Measurements from ENCODE around the gene NAT10. TPM values are rescaled to one million over a fixed set of nuclear protein-coding genes. Genes with fewer than 3 reads are reported as not detected.
"Not testable (repeated sequence)": the region's sequence is repeated elsewhere in the genome, so short reads cannot be mapped to it uniquely, and the experiment has no call there.

The NAT10 gene
- total RNA-seq, 3 donors from 2014 or later = 203 to 213 (median 213) TPM

- no peaks in the 10 kb centered on the region for H3K9me3 Mint-ChIP-seq
- H3K4me1 Mint-ChIP-seq (ENCODE audit: low read depth) = peaks cover 5% of the 10 kb centered on the region
- H3K27me3 Mint-ChIP-seq (ENCODE audit: low read depth) = peaks cover 2% of the 10 kb centered on the region
- H3K4me3 Mint-ChIP-seq = no peak overlapping the region
- ATAC-seq (no peak), DNase-seq (no peak)
- no peaks in the 10 kb centered on the region for H3K36me3 Mint-ChIP-seq (ENCODE audit: insufficient read depth)
Observed at GRCh38 chr11:34179026-34179675, 73.7 kb downstream of the NAT10 start.

GRCh38 chr11:34180040-34180813 is 74.8 kb downstream of the NAT10 start:
- no peak for ATAC-seq

GRCh38 chr11:34180814-34181165 is 75.4 kb downstream of the NAT10 start:
- H3K36me3 Mint-ChIP-seq (ENCODE audit: insufficient read depth); H3K27me3 Mint-ChIP-seq (ENCODE audit: low read depth); H3K9me3 Mint-ChIP-seq; DNase-seq; H3K4me1 Mint-ChIP-seq (ENCODE audit: low read depth); ATAC-seq; H3K4me3 Mint-ChIP-seq: not testable (repeated sequence)

More at GRCh38 chr11:34180040-34180813, 74.8 kb downstream of the NAT10 start:
- peaks cover 2% of the 10 kb centered on the region for H3K27me3 Mint-ChIP-seq (ENCODE audit: low read depth)
- no peaks in the 10 kb centered on the region for H3K9me3 Mint-ChIP-seq
- H3K36me3 Mint-ChIP-seq (ENCODE audit: insufficient read depth) = no peaks in the 10 kb centered on the region
- no peaks in the 10 kb centered on the region for H3K4me1 Mint-ChIP-seq (ENCODE audit: low read depth)
- DNase-seq = no peak
- no peak overlapping the region for H3K4me3 Mint-ChIP-seq

GRCh38 chr11:34181251-34181650 is 75.8 kb downstream of the NAT10 start:
- no peak overlapping the region for H3K4me3 Mint-ChIP-seq
- peaks cover 1% of the 10 kb centered on the region for H3K27me3 Mint-ChIP-seq (ENCODE audit: low read depth)
- ATAC-seq = no peak
- no peaks in the 10 kb centered on the region for H3K36me3 Mint-ChIP-seq (ENCODE audit: insufficient read depth)
- no peak for DNase-seq
- H3K9me3 Mint-ChIP-seq = no peaks in the 10 kb centered on the region
- no peaks in the 10 kb centered on the region for H3K4me1 Mint-ChIP-seq (ENCODE audit: low read depth)

- H3K4me3 Mint-ChIP-seq = no peak overlapping the region
- H3K27me3 Mint-ChIP-seq (ENCODE audit: low read depth) = no peaks in the 10 kb centered on the region
- ATAC-seq (no peak), DNase-seq (no peak)
- no peaks in the 10 kb centered on the region for H3K9me3 Mint-ChIP-seq
- H3K36me3 Mint-ChIP-seq (ENCODE audit: insufficient read depth) = no peaks in the 10 kb centered on the region
- H3K4me1 Mint-ChIP-seq (ENCODE audit: low read depth) = no peaks in the 10 kb centered on the region
Observed at GRCh38 chr11:34181856-34182405, 76.5 kb downstream of the NAT10 start.

GRCh38 chr11:34182425-34182824 is 77.0 kb downstream of the NAT10 start:
- no peaks in the 10 kb centered on the region for H3K27me3 Mint-ChIP-seq (ENCODE audit: low read depth)
- H3K4me3 Mint-ChIP-seq = no peak overlapping the region
- H3K4me1 Mint-ChIP-seq (ENCODE audit: low read depth) = no peaks in the 10 kb centered on the region
- H3K9me3 Mint-ChIP-seq = no peaks in the 10 kb centered on the region
- DNase-seq = no peak
- H3K36me3 Mint-ChIP-seq (ENCODE audit: insufficient read depth) = no peaks in the 10 kb centered on the region
- no peak for ATAC-seq

GRCh38 chr11:34182921-34183685 is 77.7 kb downstream of the NAT10 start:
- Mint-ChIP-seq H3K9me3 (no peaks in the 10 kb centered on the region), H3K4me3 (no peak overlapping the region), H3K27me3 (ENCODE audit: low read depth) (no peaks in the 10 kb centered on the region), H3K4me1 (ENCODE audit: low read depth) (no peaks in the 10 kb centered on the region), H3K36me3 (ENCODE audit: insufficient read depth) (no peaks in the 10 kb centered on the region)
- DNase-seq (no peak), ATAC-seq (peak; percentile 20 to 40)

GRCh38 chr11:34183848-34184391 is 78.5 kb downstream of the NAT10 start:
- Mint-ChIP-seq H3K4me3 (no peak overlapping the region), H3K4me1 (ENCODE audit: low read depth) (no peaks in the 10 kb centered on the region), H3K36me3 (ENCODE audit: insufficient read depth) (no peaks in the 10 kb centered on the region), H3K27me3 (ENCODE audit: low read depth) (no peaks in the 10 kb centered on the region), H3K9me3 (no peaks in the 10 kb centered on the region)
- DNase-seq (no peak), ATAC-seq (no peak)

GRCh38 chr11:34184505-34185015 is 79.1 kb downstream of the NAT10 start:
- no peaks in the 10 kb centered on the region for H3K9me3 Mint-ChIP-seq
- DNase-seq (no peak), ATAC-seq (no peak)
- no peaks in the 10 kb centered on the region for H3K36me3 Mint-ChIP-seq (ENCODE audit: insufficient read depth)
- no peaks in the 10 kb centered on the region for H3K27me3 Mint-ChIP-seq (ENCODE audit: low read depth)
- no peaks in the 10 kb centered on the region for H3K4me1 Mint-ChIP-seq (ENCODE audit: low read depth)
- H3K4me3 Mint-ChIP-seq = no peak overlapping the region

- Mint-ChIP-seq H3K27me3 (ENCODE audit: low read depth) (no peaks in the 10 kb centered on the region), H3K36me3 (ENCODE audit: insufficient read depth) (no peaks in the 10 kb centered on the region), H3K9me3 (no peaks in the 10 kb centered on the region), H3K4me1 (ENCODE audit: low read depth) (no peaks in the 10 kb centered on the region), H3K4me3 (no peak overlapping the region)
- DNase-seq (no peak), ATAC-seq (no peak)
Observed at GRCh38 chr11:34185926-34186841, 80.8 kb downstream of the NAT10 start.

GRCh38 chr11:34188181-34188580 is 82.8 kb downstream of the NAT10 start:
- H3K4me3 Mint-ChIP-seq = no peak overlapping the region
- H3K36me3 Mint-ChIP-seq (ENCODE audit: insufficient read depth) = no peaks in the 10 kb centered on the region
- H3K27me3 Mint-ChIP-seq (ENCODE audit: low read depth) = no peaks in the 10 kb centered on the region
- no peaks in the 10 kb centered on the region for H3K4me1 Mint-ChIP-seq (ENCODE audit: low read depth)
- H3K9me3 Mint-ChIP-seq = no peaks in the 10 kb centered on the region
- ATAC-seq (no peak), DNase-seq (no peak)

- Mint-ChIP-seq H3K9me3 (no peaks in the 10 kb centered on the region), H3K27me3 (ENCODE audit: low read depth) (no peaks in the 10 kb centered on the region), H3K4me1 (ENCODE audit: low read depth) (no peaks in the 10 kb centered on the region), H3K36me3 (ENCODE audit: insufficient read depth) (no peaks in the 10 kb centered on the region), H3K4me3 (no peak overlapping the region)
- ATAC-seq (no peak), DNase-seq (no peak)
Observed at GRCh38 chr11:34189191-34189590, 83.8 kb downstream of the NAT10 start.

All from activated T-cell treated with anti-CD3 and anti-CD28 coated beads, Interleukin-2, amount 50 U/mL, for 4 hours (primary cell).